Kidney epithelial cell (primary cell): ENCODE measurements around the gene CNTNAP2. TPM values are rescaled to one million over a fixed set of nuclear protein-coding genes. Genes with fewer than 3 reads are reported as not detected.

Source experiments
- DNase-seq: peaks from one replicate; pipeline ENCODE4 v3.0.0-alpha.2; 2010; ENCODE audit warnings: low read depth
- H3K27me3 ChIP-seq: 2 replicates; pipeline ENCODE4 v1.6.0; 2011; ENCODE audit warnings: low read length; ENCODE audit not compliant: control insufficient read depth, insufficient read depth
- H3K36me3 ChIP-seq: 2 replicates; pipeline ENCODE4 v1.5.1; 2011; ENCODE audit warnings: low read length; ENCODE audit not compliant: control insufficient read depth, insufficient read depth
- H3K4me3 ChIP-seq: 2 replicates; pipeline ENCODE4 v1.5.1; 2011; ENCODE audit warnings: low read depth, mild to moderate bottlenecking, control low read depth, low read length
- CTCF ChIP-seq: IDR thresholded peaks from 2 replicates; pipeline ENCODE4 v1.5.1; 2011; ENCODE audit warnings: mild to moderate bottlenecking, moderate library complexity, low read length, control low read depth, inconsistent platforms; ENCODE audit not compliant: insufficient read depth, poor library complexity, severe bottlenecking
- total RNA-seq: library from RNA; depleted of rRNA; stranded (reverse); fragments of >200 nt; gene quantifications from 2 replicates; pipeline ENCODE4 v1.2.3, GENCODE V29; 2015

The CNTNAP2 gene
- total RNA-seq, 1 donor from 2014 or later = 14.0 TPM

DNA sequence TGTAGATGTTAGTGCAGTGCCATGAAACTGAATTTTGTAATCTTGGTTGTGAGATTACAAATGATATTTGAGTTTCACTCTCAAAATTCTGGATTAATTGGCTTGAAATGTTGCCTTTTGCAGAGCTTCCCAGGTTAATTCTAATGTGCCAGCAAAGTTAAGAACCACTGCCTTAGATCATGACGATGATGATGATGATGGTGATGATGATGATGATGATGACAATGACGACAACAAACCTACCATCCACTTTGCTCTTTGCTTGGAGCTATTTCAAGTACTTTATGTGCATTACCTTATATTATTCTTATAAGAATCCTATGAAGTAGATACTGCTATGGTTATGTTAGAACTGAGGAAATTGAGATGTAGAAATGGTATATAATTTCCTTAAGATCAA is 261.6 kb downstream of the CNTNAP2 start:
- no peaks in the 10 kb centered on the region for H3K36me3 ChIP-seq
- no peak overlapping the region for H3K4me3 ChIP-seq
- no peak for DNase-seq

GRCh38 chr7:146387140-146387539 is 270.5 kb downstream of the CNTNAP2 start:
- DNase-seq = no peak
- Histone ChIP-seq H3K27me3 (no peaks in the 10 kb centered on the region), H3K4me3 (no peak overlapping the region), H3K36me3 (no peaks in the 10 kb centered on the region)
- no peak for TF ChIP-seq CTCF

More for the DNA sequence above, 261.6 kb downstream of the CNTNAP2 start:
- TF ChIP-seq CTCF = no peak
- H3K27me3 ChIP-seq = no peaks in the 10 kb centered on the region

GRCh38 chr7:146388928-146389327 is 272.3 kb downstream of the CNTNAP2 start:
- no peak for DNase-seq
- H3K36me3 ChIP-seq = no peaks in the 10 kb centered on the region
- TF ChIP-seq CTCF = no peak
- H3K4me3 ChIP-seq = no peak overlapping the region
- H3K27me3 ChIP-seq = no peaks in the 10 kb centered on the region

GRCh38 chr7:146393346-146393745 is 276.7 kb downstream of the CNTNAP2 start:
- H3K4me3 ChIP-seq = no peak overlapping the region
- no peak for DNase-seq
- no peaks in the 10 kb centered on the region for H3K27me3 ChIP-seq
- no peaks in the 10 kb centered on the region for H3K36me3 ChIP-seq
- TF ChIP-seq CTCF = no peak

DNA sequence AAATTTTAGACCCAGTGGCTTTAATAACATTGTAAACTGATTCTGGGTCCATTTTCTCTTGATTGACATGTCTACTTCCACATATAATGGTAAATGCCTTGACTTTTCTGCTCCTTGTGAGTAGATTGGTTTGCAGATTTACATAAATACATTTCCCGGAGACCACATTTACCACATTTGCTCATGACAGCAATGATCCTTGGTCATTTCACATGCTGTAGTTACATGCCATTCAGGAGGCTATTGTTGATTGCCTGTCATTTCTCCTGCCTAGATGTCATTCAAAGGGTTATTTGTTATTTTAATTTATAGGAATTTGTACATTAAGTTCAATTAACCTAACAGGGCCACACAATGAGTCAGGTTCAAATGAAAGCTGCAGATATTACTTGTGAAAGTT is 280.5 kb downstream of the CNTNAP2 start:
- no peak for TF ChIP-seq CTCF
- no peak for DNase-seq

GRCh38 chr7:146401939-146402338 is 285.3 kb downstream of the CNTNAP2 start:
- Histone ChIP-seq H3K4me3 (no peak overlapping the region), H3K27me3 (no peaks in the 10 kb centered on the region), H3K36me3 (no peaks in the 10 kb centered on the region)
- TF ChIP-seq CTCF = no peak
- DNase-seq = no peak

More for the DNA sequence above, 280.5 kb downstream of the CNTNAP2 start:
- no peaks in the 10 kb centered on the region for H3K27me3 ChIP-seq
- no peaks in the 10 kb centered on the region for H3K36me3 ChIP-seq
- H3K4me3 ChIP-seq = no peak overlapping the region
